ENCODE data around the gene CBFB. TPM values are rescaled to one million over a fixed set of nuclear protein-coding genes. Genes with fewer than 3 reads are reported as not detected.

CBFB gene
- total RNA-seq, 1 experiment from 2014 or later = 50.6 TPM

DNA sequence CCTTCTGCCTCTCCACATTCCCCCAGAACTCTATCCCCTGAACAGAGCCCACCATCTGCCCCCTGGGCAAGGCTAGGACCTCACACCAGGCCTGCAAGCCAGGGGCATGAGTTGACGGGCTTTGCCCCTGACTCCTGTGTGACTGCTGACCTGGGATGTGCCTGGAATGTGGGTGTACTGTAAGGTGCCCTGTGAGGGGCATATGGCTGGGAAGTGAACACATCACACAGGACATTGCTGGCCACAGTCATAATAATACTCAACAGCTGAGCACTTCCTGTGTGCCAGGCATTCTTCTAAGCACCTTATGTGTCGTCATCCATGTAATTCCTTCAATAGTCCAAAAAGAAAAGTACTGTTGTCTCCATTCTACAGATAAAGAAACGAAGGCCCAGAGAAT, 27.2 kb upstream of the CBFB start:
- no peak for ATAC-seq
- intact Hi-C loops (cut with micrococcal nuclease) = no loop called here

DNA sequence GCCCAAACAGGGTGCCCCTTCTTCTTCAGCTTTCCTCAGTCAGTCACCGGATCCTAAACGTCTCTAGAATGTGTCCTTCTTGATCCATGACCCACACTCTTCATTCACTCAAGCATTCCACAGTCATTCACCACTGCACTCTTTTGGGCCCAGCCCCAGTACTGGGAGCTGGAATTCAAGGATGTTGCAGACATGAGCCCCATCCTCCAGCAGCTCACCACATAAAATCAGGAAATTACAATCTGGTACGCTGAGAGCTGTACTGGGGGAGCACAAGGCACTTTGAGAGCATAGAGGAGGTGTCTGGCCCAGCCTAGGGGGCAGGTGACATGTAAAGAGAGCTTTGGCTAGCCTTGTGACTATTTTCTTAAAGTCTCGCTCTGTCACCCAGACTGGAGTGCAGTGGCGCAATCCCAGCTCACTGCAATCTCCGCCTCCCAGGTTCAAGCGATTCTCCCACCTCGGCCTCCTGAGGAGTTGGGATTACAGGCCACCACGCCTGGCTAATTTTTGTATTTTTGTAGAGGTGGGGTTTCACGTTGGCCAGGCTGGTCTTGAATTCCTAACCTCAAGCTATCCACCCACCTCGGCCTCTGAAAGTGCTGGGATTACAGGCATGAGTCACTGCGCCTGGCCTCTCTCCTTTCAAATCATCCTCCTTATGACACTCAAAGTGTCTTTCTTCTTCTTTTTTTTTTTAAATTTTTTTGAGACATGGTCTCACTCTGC, 21.9 kb upstream of the CBFB start:
- intact Hi-C loops (cut with micrococcal nuclease) = no loop called here
- no peaks in the 10 kb centered on the region for H4K20me1 ChIP-seq (ENCODE audit: low read length)

More for the DNA sequence above, 27.2 kb upstream of the CBFB start:
- ChIA-PET POLR2A (ENCODE audit: unreplicated experiment) (no interaction called here), CTCF (interaction anchor here (0.7 kb wide), 1 partner anchor 267 kb away, joined by 3 read pairs; no protein-coding TSS in a partner anchor)
- no peaks in the 10 kb centered on the region for H3K9me3 ChIP-seq (ENCODE audit: low read length)
- no peaks in the 10 kb centered on the region for H3K27me3 ChIP-seq (ENCODE audit: low read length)
- no peak overlapping the region for H3K4me3 ChIP-seq (ENCODE audit: low read length)
- no peaks in the 10 kb centered on the region for H3K36me3 ChIP-seq (ENCODE audit: low read depth, low read length)
- TF ChIP-seq EZH2phosphoT487 (IDR thresholded peaks at IDR 0.05; ENCODE audit: borderline replicate concordance, low read length) (no peak), EZH2 (IDR thresholded peaks at IDR 0.05; ENCODE audit: low read length, unreplicated experiment) (no peak)
- TF ChIP-seq, protein P1, sequence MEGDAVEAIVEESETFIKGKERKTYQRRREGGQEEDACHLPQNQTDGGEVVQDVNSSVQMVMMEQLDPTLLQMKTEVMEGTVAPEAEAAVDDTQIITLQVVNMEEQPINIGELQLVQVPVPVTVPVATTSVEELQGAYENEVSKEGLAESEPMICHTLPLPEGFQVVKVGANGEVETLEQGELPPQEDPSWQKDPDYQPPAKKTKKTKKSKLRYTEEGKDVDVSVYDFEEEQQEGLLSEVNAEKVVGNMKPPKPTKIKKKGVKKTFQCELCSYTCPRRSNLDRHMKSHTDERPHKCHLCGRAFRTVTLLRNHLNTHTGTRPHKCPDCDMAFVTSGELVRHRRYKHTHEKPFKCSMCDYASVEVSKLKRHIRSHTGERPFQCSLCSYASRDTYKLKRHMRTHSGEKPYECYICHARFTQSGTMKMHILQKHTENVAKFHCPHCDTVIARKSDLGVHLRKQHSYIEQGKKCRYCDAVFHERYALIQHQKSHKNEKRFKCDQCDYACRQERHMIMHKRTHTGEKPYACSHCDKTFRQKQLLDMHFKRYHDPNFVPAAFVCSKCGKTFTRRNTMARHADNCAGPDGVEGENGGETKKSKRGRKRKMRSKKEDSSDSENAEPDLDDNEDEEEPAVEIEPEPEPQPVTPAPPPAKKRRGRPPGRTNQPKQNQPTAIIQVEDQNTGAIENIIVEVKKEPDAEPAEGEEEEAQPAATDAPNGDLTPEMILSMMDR (conservative IDR thresholded peaks at IDR 0.05; ENCODE audit: low read depth, low read length) = no peak
- no peaks in the 10 kb centered on the region for H3K4me1 ChIP-seq (ENCODE audit: insufficient read depth, low read length)
- no peak overlapping the region for H3K9ac ChIP-seq (ENCODE audit: low read length)
- no peak overlapping the region for H2AFZ ChIP-seq (ENCODE audit: low read length)
- no peaks in the 10 kb centered on the region for H3K9me2 ChIP-seq (replicated peaks; ENCODE audit: low read length)
- no peaks in the 10 kb centered on the region for H4K20me1 ChIP-seq (ENCODE audit: low read length)
- DNase-seq = no peak
- no peaks in the 10 kb centered on the region for H3F3A ChIP-seq (ENCODE audit: low read length, unreplicated experiment)
- no TSS peak for BruUV-seq (replicated peaks)
- no peak overlapping the region for H3K4me2 ChIP-seq (ENCODE audit: low read length)
- H3K79me2 ChIP-seq (ENCODE audit: low read length) = no peaks in the 10 kb centered on the region
- no peak overlapping the region for H3K27ac ChIP-seq (ENCODE audit: low read length)

DNA sequence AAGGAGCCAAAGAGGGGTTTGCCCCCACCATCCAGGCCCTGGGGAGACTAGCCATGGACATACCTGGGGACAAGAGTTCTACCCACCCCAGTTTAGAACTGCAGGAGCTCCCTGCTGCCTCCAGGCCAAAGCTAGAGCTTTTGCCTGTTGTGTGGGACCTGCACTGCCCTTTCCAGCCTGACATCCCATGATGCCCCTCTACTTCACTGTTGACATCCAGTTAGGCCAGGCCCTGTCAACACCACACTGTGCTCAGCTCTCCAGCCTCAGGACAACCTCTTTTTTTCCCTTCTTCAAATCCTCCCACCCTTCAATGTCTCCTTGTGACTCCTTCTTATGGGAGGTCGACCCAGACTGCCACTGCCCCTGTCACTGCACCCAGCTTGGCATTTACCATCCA, 19.8 kb upstream of the CBFB start:
- CTCF ChIA-PET = no interaction called here
- H3F3A ChIP-seq (ENCODE audit: low read length, unreplicated experiment) = no peaks in the 10 kb centered on the region
- H3K27ac ChIP-seq (ENCODE audit: low read length) = no peak overlapping the region
- intact Hi-C loops (cut with micrococcal nuclease) = no loop called here
- DNase-seq = no peak
- no peaks in the 10 kb centered on the region for H4K20me1 ChIP-seq (ENCODE audit: low read length)
- no peaks in the 10 kb centered on the region for H3K9me3 ChIP-seq (ENCODE audit: low read length)
- TF ChIP-seq EZH2 (IDR thresholded peaks at IDR 0.05; ENCODE audit: low read length, unreplicated experiment) (no peak), EZH2phosphoT487 (IDR thresholded peaks at IDR 0.05; ENCODE audit: borderline replicate concordance, low read length) (no peak)
- TF ChIP-seq, protein P1 (conservative IDR thresholded peaks at IDR 0.05; ENCODE audit: low read depth, low read length) = no peak
- H3K4me2 ChIP-seq (ENCODE audit: low read length) = no peak overlapping the region
- H2AFZ ChIP-seq (ENCODE audit: low read length) = no peak overlapping the region
- no peaks in the 10 kb centered on the region for H3K79me2 ChIP-seq (ENCODE audit: low read length)
- H3K36me3 ChIP-seq (ENCODE audit: low read depth, low read length) = no peaks in the 10 kb centered on the region
- ATAC-seq = no peak
- POLR2A ChIA-PET (ENCODE audit: unreplicated experiment) = no interaction called here
- BruUV-seq (replicated peaks) = no TSS peak
- H3K9me2 ChIP-seq (replicated peaks; ENCODE audit: low read length) = no peaks in the 10 kb centered on the region
- no peaks in the 10 kb centered on the region for H3K4me1 ChIP-seq (ENCODE audit: insufficient read depth, low read length)
- H3K4me3 ChIP-seq (ENCODE audit: low read length) = no peak overlapping the region
- H3K9ac ChIP-seq (ENCODE audit: low read length) = no peak overlapping the region
- H3K27me3 ChIP-seq (ENCODE audit: low read length) = no peaks in the 10 kb centered on the region

More for the DNA sequence above, 21.9 kb upstream of the CBFB start:
- Histone ChIP-seq H3K9me3 (ENCODE audit: low read length) (no peaks in the 10 kb centered on the region), H2AFZ (ENCODE audit: low read length) (no peak overlapping the region), H3K4me1 (ENCODE audit: insufficient read depth, low read length) (no peaks in the 10 kb centered on the region), H3K9me2 (replicated peaks; ENCODE audit: low read length) (no peaks in the 10 kb centered on the region), H3F3A (ENCODE audit: low read length, unreplicated experiment) (no peaks in the 10 kb centered on the region), H3K4me2 (ENCODE audit: low read length) (no peak overlapping the region), H3K9ac (ENCODE audit: low read length) (no peak overlapping the region), H3K4me3 (ENCODE audit: low read length) (no peak overlapping the region), H3K27ac (ENCODE audit: low read length) (no peak overlapping the region), H3K36me3 (ENCODE audit: low read depth, low read length) (no peaks in the 10 kb centered on the region), H3K79me2 (ENCODE audit: low read length) (no peaks in the 10 kb centered on the region), H3K27me3 (ENCODE audit: low read length) (no peaks in the 10 kb centered on the region)
- BruUV-seq (replicated peaks) = no TSS peak
- POLR2A ChIA-PET (ENCODE audit: unreplicated experiment) = no interaction called here
- DNase-seq = no peak
- CTCF ChIA-PET = no interaction called here
- ATAC-seq = no peak
- TF ChIP-seq EZH2 (IDR thresholded peaks at IDR 0.05; ENCODE audit: low read length, unreplicated experiment) (no peak), EZH2phosphoT487 (IDR thresholded peaks at IDR 0.05; ENCODE audit: borderline replicate concordance, low read length) (no peak)
- TF ChIP-seq, protein P1 (conservative IDR thresholded peaks at IDR 0.05; ENCODE audit: low read depth, low read length) = no peak

All from PC-3 (cell line).